SK-N-SH treated with all-trans-retinoic acid at 6 μM for 48 hours (cell line): ENCODE measurements around the gene FARP1.

ENCODE experiments used
- ATAC-seq: fragments of 200-7000 bp; cut with Tn5 transposase; 3 replicates; pipeline ENCODE4 v1.9.1; 2020; ENCODE audit warnings: mild to moderate bottlenecking, moderate library complexity
- CSDC2 ChIP-seq: fragments of 250-450 bp; sonication (Bioruptor Pico); IDR thresholded peaks from 2 replicates; pipeline ENCODE4 v1.5.0; 2020; ENCODE audit warnings: mild to moderate bottlenecking, moderate library complexity
- ESRRG ChIP-seq: fragments of 250-450 bp; sonication (Bioruptor Pico); IDR thresholded peaks from 2 replicates; pipeline ENCODE4 v1.6.1; 2021; ENCODE audit warnings: mild to moderate bottlenecking
- GLIS3 ChIP-seq: fragments of 250-450 bp; sonication (Bioruptor Pico); IDR thresholded peaks from 2 replicates; pipeline ENCODE4 v1.5.0; 2020; ENCODE audit warnings: mild to moderate bottlenecking, moderate library complexity
- ISL1 ChIP-seq: fragments of 250-450 bp; sonication (Bioruptor Pico); IDR thresholded peaks from 2 replicates; pipeline ENCODE4 v2.1.2; 2022; ENCODE audit warnings: mild to moderate bottlenecking, moderate library complexity
- OSR1 ChIP-seq: fragments of 250-450 bp; sonication (Bioruptor Pico); IDR thresholded peaks from 2 replicates; pipeline ENCODE4 v1.8.0; 2022; ENCODE audit warnings: moderate library complexity, mild to moderate bottlenecking, inconsistent platforms
- RARB ChIP-seq: fragments of 250-450 bp; sonication (Bioruptor Pico); IDR thresholded peaks from 2 replicates; pipeline ENCODE4 v1.8.0; 2021; ENCODE audit warnings: mild to moderate bottlenecking, moderate library complexity
- SNAI2 ChIP-seq: fragments of 250-450 bp; sonication (Bioruptor Pico); IDR thresholded peaks from 2 replicates; pipeline ENCODE4 v1.5.0; 2020; ENCODE audit warnings: mild to moderate bottlenecking, moderate library complexity
- TCF4 ChIP-seq: fragments of 250-450 bp; sonication (Bioruptor Pico); IDR thresholded peaks from 2 replicates; pipeline ENCODE4 v1.8.0; 2021; ENCODE audit warnings: mild to moderate bottlenecking, moderate library complexity, borderline replicate concordance
- TOX ChIP-seq: fragments of 250-450 bp; sonication (Bioruptor Pico); IDR thresholded peaks from 2 replicates; pipeline ENCODE4 v1.8.0; 2021; ENCODE audit warnings: mild to moderate bottlenecking, moderate library complexity, borderline replicate concordance
- ZC3H10 ChIP-seq: fragments of 250-450 bp; sonication (Bioruptor Pico); IDR thresholded peaks from 2 replicates; pipeline ENCODE4 v1.5.1; 2021; ENCODE audit warnings: mild to moderate bottlenecking, moderate library complexity
- ZFP3 ChIP-seq: fragments of 250-450 bp; sonication (Bioruptor Pico); IDR thresholded peaks from 2 replicates; pipeline ENCODE4 v1.5.0; 2020; ENCODE audit warnings: mild to moderate bottlenecking, moderate library complexity
- ZNF565 ChIP-seq: fragments of 450-650 bp; formaldehyde crosslinking; conservative IDR thresholded peaks from 2 replicates; pipeline ENCODE4 v1.5.0; 2020; ENCODE audit warnings: low read depth, mild to moderate bottlenecking, moderate library complexity
- ZNF70 ChIP-seq: fragments of 450-650 bp; formaldehyde crosslinking; IDR thresholded peaks from 2 replicates; pipeline ENCODE4 v1.5.0; 2020; ENCODE audit warnings: mild to moderate bottlenecking, moderate library complexity
- TF ChIP-seq, protein P1 (sequence below): fragments of 250-450 bp; sonication (Bioruptor Pico); IDR thresholded peaks from 2 replicates; pipeline ENCODE4 v1.8.0; 2020; ENCODE audit warnings: mild to moderate bottlenecking, moderate library complexity, borderline replicate concordance
- TF ChIP-seq, protein P2 (sequence below): fragments of 250-450 bp; sonication (Bioruptor Pico); IDR thresholded peaks from 2 replicates; pipeline ENCODE4 v1.5.1; 2021; ENCODE audit warnings: mild to moderate bottlenecking, moderate library complexity
- TF ChIP-seq, protein P3 (sequence below): fragments of 250-450 bp; sonication (Bioruptor Pico); IDR thresholded peaks from 2 replicates; pipeline ENCODE4 v1.5.1; 2020; ENCODE audit warnings: low read depth, mild to moderate bottlenecking, moderate library complexity
- TF ChIP-seq, protein P4 (sequence below): fragments of 250-450 bp; sonication (Bioruptor Pico); IDR thresholded peaks from 2 replicates; pipeline ENCODE4 v1.8.0; 2021; ENCODE audit warnings: low read depth, mild to moderate bottlenecking, moderate library complexity, borderline replicate concordance

FARP1 gene

GRCh38 chr13:98176777-98177608 is 34.1 kb downstream of the FARP1 start, which contains the start of gene RNF113B:
TSS of gene RNF113B (minus strand) at chr13:98177269. CDS start at chr13:98177236, 33 bp downstream.
- TF ChIP-seq ZNF565 (CRISPR knock-in tag) = no peak
- TF ChIP-seq, protein P1, sequence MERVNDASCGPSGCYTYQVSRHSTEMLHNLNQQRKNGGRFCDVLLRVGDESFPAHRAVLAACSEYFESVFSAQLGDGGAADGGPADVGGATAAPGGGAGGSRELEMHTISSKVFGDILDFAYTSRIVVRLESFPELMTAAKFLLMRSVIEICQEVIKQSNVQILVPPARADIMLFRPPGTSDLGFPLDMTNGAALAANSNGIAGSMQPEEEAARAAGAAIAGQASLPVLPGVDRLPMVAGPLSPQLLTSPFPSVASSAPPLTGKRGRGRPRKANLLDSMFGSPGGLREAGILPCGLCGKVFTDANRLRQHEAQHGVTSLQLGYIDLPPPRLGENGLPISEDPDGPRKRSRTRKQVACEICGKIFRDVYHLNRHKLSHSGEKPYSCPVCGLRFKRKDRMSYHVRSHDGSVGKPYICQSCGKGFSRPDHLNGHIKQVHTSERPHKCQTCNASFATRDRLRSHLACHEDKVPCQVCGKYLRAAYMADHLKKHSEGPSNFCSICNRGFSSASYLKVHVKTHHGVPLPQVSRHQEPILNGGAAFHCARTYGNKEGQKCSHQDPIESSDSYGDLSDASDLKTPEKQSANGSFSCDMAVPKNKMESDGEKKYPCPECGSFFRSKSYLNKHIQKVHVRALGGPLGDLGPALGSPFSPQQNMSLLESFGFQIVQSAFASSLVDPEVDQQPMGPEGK (CRISPR knock-in tag) = no peak
- ATAC-seq = no peak

DNA sequence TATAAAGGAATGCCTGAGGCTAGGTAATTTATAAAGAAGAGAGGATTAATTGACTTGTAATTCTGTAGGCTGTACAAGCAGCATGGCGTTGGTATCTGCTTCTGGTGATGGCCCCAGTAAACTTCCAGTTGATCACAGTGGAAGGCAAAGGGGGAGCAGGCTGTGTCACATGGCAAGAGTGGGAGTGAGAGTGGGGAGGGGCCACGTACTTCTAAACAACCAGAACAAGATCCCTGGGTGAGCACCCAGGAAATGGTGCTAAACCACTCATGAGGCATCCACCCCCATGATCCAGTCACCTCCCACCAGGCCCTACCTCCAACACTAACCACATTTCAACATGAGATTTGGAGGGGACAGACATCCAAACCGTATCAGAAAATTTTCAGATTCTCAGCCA is 37.2 kb downstream of the FARP1 start:
- ATAC-seq = no peak
- no peak for TF ChIP-seq ISL1 (CRISPR knock-in tag)
- TF ChIP-seq TCF4 (CRISPR knock-in tag) = no peak
- TF ChIP-seq ZNF70 (CRISPR knock-in tag) = no peak
- TF ChIP-seq, protein P1 (CRISPR knock-in tag) = no peak
- TF ChIP-seq, protein P2, sequence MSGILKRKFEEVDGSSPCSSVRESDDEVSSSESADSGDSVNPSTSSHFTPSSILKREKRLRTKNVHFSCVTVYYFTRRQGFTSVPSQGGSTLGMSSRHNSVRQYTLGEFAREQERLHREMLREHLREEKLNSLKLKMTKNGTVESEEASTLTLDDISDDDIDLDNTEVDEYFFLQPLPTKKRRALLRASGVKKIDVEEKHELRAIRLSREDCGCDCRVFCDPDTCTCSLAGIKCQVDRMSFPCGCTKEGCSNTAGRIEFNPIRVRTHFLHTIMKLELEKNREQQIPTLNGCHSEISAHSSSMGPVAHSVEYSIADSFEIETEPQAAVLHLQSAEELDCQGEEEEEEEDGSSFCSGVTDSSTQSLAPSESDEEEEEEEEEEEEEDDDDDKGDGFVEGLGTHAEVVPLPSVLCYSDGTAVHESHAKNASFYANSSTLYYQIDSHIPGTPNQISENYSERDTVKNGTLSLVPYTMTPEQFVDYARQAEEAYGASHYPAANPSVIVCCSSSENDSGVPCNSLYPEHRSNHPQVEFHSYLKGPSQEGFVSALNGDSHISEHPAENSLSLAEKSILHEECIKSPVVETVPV = no peak
- TF ChIP-seq, protein P3, sequence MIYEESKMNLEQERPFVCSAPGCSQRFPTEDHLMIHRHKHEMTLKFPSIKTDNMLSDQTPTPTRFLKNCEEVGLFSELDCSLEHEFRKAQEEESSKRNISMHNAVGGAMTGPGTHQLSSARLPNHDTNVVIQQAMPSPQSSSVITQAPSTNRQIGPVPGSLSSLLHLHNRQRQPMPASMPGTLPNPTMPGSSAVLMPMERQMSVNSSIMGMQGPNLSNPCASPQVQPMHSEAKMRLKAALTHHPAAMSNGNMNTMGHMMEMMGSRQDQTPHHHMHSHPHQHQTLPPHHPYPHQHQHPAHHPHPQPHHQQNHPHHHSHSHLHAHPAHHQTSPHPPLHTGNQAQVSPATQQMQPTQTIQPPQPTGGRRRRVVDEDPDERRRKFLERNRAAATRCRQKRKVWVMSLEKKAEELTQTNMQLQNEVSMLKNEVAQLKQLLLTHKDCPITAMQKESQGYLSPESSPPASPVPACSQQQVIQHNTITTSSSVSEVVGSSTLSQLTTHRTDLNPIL (CRISPR knock-in tag) = no peak
- TF ChIP-seq CSDC2 = no peak
- no peak for TF ChIP-seq RARB
- no peak for TF ChIP-seq SNAI2 (CRISPR knock-in tag)
- TF ChIP-seq, protein P4, sequence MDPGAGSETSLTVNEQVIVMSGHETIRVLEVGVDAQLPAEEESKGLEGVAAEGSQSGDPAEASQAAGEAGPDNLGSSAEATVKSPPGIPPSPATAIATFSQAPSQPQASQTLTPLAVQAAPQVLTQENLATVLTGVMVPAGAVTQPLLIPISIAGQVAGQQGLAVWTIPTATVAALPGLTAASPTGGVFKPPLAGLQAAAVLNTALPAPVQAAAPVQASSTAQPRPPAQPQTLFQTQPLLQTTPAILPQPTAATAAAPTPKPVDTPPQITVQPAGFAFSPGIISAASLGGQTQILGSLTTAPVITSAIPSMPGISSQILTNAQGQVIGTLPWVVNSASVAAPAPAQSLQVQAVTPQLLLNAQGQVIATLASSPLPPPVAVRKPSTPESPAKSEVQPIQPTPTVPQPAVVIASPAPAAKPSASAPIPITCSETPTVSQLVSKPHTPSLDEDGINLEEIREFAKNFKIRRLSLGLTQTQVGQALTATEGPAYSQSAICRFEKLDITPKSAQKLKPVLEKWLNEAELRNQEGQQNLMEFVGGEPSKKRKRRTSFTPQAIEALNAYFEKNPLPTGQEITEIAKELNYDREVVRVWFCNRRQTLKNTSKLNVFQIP (CRISPR knock-in tag) = no peak
- TF ChIP-seq TOX (CRISPR knock-in tag) = no peak
- no peak for TF ChIP-seq OSR1 (CRISPR knock-in tag)

- ATAC-seq = no peak
Observed at GRCh38 chr13:98181111-98181815, 38.4 kb downstream of the FARP1 start.

More at GRCh38 chr13:98181111-98181815, 38.4 kb downstream of the FARP1 start:
- TF ChIP-seq ZFP3 (CRISPR knock-in tag) (no peak), ZNF70 (CRISPR knock-in tag) (no peak), OSR1 (CRISPR knock-in tag) (no peak), RARB (no peak), ESRRG (CRISPR knock-in tag) (no peak), ZC3H10 (no peak), GLIS3 (CRISPR knock-in tag) (no peak)
- TF ChIP-seq, protein P2 = no peak
- TF ChIP-seq, protein P1 (CRISPR knock-in tag) = no peak
- TF ChIP-seq, protein P4 (CRISPR knock-in tag) = no peak
